Kidney (tissue), 14 donors: ENCODE results near the gene DCAF12L2. TPM values are rescaled to one million over a fixed set of nuclear protein-coding genes. Genes with fewer than 3 reads are reported as not detected.

Experiments
- DNase-seq, 5 donors: peaks; one replicate each; pipeline ENCODE4 v3.0.0-alpha.2; 2013 to 2020
- FAIRE-seq: peaks from 2 replicates; lab custom pipeline; 2012; peaks lifted over from hg19 to GRCh38; lab: Jason Lieb, UNC
- H3K27ac ChIP-seq, 2 donors: one replicate each; pipeline ENCODE4 v1.7.0; 2013; ENCODE audit warnings: low read depth in 2 of 2, low read length in 2 of 2, inconsistent platforms in 1 of 2
- H3K27me3 ChIP-seq: one replicate; pipeline ENCODE4 v1.7.1; 2013; ENCODE audit warnings: low read length, inconsistent platforms; ENCODE audit not compliant: control insufficient read depth, insufficient read depth
- H3K36me3 ChIP-seq, 3 donors: one replicate each; pipeline versions ENCODE4 v1.7.0 to v1.7.1; 2013; ENCODE audit warnings: low read length in 3 of 3, control low read depth in 1 of 3, inconsistent platforms in 1 of 3; ENCODE audit not compliant: insufficient read depth in 3 of 3, control insufficient read depth in 2 of 3
- H3K4me1 ChIP-seq, 3 donors: one replicate each; pipeline versions ENCODE4 v1.7.0 to v1.7.1; 2013; ENCODE audit warnings: low read length in 3 of 3, inconsistent platforms in 1 of 3, low read depth in 1 of 3; ENCODE audit not compliant: control insufficient read depth in 2 of 3, insufficient read depth in 2 of 3
- H3K4me3 ChIP-seq, 3 donors: one replicate each; pipeline versions ENCODE4 v1.7.0 to v1.8.1; 2013; ENCODE audit warnings: low read length in 3 of 3, control low read depth in 1 of 3, inconsistent platforms in 1 of 3
- H3K9ac ChIP-seq, 3 donors: one replicate each; pipeline versions ENCODE4 v1.7.0 to v1.7.1; 2013; ENCODE audit warnings: low read length in 3 of 3, control low read depth in 1 of 3, inconsistent platforms in 1 of 3
- H3K9me3 ChIP-seq, 3 donors: one replicate each; pipeline versions ENCODE4 v1.7.0 to v1.7.1; 2013; ENCODE audit warnings: low read length in 3 of 3, control low read depth in 1 of 3, inconsistent platforms in 1 of 3; ENCODE audit not compliant: control insufficient read depth in 2 of 3, insufficient read depth in 1 of 3
- intact Hi-C: fragments of 100-400 bp; cut with DNase I; formaldehyde crosslinking; loops from one replicate; pipeline ENCODE4 v1.11.1; 2022
- polyA plus RNA-seq: library from polyadenylated mRNA; stranded (reverse); fragments of 350-450 nt; fragmentation: Illumina TruSeq; extraction: RNeasy Lipid Tissue Mini Kit (QIAGEN cat#74804); gene quantifications from one replicate; pipeline ENCODE4 v1.2.3, GENCODE V29; 2014; ENCODE audit warnings: low read depth, low replicate concordance; ENCODE audit not compliant: insufficient read depth
- total RNA-seq: library from RNA; stranded (reverse); fragmentation: NEBNext Ultra II Directional; extraction: Animal tissue kit (Norgen Biotek cat#: 25700); gene quantifications from one replicate; pipeline ENCODE4 v1.2.1, GENCODE V29; 2021
- TF ChIP-seq, protein P1 (sequence below): IDR thresholded peaks from 3 replicates; pipeline ENCODE4 v1.5.1; 2012; ENCODE audit warnings: mild to moderate bottlenecking, moderate library complexity, borderline replicate concordance; ENCODE audit not compliant: insufficient read depth; ENCODE audit errors: extremely low read depth
- donor health status: control.
- donor health status: control.
- donor health status: control.
- donor health status: control.
- donor health status: control.
- donor health status: DM: yes; HTN: yes; CAD: no.
- donor health status: Normal renal cell carcinoma (clear cell type).

Gene DCAF12L2
- total and polyA plus RNA-seq, 2 donors from 2014 or later, result 0.28 to 0.41 TPM

DNA sequence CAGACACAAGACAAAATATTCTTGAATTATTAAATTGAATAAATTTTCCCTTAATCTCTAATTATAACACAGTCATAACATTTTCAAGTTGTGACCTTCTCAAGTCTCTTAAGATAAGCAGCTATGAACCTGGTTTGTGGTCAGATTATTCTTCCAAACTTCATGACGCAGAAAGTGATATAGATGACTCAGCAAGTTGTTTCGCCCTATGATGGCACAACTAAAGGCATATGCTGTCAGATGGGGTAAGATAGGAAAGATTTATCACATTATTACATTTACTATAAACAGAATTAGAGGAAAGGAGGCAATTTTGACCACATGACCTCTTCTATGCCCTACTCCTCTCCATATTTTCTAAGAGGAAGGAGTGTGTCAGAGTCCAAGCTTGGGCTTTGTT, 4.6 kb upstream of the DCAF12L2 start:
- FAIRE-seq, result no peak
- no peak overlapping the region for H3K27ac ChIP-seq
- no peaks in the 10 kb centered on the region for H3K36me3 ChIP-seq
- no peak overlapping the region for H3K4me3 ChIP-seq
- no peaks in the 10 kb centered on the region for H3K9me3 ChIP-seq
- TF ChIP-seq, protein P1, sequence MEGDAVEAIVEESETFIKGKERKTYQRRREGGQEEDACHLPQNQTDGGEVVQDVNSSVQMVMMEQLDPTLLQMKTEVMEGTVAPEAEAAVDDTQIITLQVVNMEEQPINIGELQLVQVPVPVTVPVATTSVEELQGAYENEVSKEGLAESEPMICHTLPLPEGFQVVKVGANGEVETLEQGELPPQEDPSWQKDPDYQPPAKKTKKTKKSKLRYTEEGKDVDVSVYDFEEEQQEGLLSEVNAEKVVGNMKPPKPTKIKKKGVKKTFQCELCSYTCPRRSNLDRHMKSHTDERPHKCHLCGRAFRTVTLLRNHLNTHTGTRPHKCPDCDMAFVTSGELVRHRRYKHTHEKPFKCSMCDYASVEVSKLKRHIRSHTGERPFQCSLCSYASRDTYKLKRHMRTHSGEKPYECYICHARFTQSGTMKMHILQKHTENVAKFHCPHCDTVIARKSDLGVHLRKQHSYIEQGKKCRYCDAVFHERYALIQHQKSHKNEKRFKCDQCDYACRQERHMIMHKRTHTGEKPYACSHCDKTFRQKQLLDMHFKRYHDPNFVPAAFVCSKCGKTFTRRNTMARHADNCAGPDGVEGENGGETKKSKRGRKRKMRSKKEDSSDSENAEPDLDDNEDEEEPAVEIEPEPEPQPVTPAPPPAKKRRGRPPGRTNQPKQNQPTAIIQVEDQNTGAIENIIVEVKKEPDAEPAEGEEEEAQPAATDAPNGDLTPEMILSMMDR, result no peak
- no peak overlapping the region for H3K9ac ChIP-seq
- no peak for DNase-seq
- intact Hi-C loops, result no loop called here
- no peaks in the 10 kb centered on the region for H3K4me1 ChIP-seq
- H3K27me3 ChIP-seq, result no peaks in the 10 kb centered on the region

DNA sequence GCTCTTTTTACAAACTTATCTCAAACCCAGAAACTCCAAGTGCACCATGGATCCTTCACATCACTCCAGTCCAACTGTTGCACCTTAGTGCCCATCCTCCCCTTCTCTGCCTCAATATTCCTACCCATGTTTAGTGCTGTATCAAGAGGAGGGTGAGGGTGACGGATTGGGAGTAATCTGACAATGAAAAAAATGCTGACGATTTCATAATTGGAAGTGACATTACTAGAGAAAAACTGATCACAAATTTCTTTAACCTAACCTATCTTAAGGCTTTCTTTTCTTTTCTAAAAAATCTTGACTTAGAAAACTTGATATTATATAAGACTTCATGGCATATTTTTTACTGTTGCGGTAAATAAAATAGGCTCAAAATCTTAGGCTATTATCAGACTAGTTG, 1.5 kb upstream of the DCAF12L2 start:
- TF ChIP-seq, protein P1, result no peak
- Histone ChIP-seq H3K4me3 (no peak overlapping the region), H3K9ac (no peak overlapping the region), H3K27ac (no peak overlapping the region), H3K4me1 (no peaks in the 10 kb centered on the region), H3K27me3 (no peaks in the 10 kb centered on the region), H3K36me3 (no peaks in the 10 kb centered on the region), H3K9me3 (no peaks in the 10 kb centered on the region)
- DNase-seq (no peak), FAIRE-seq (no peak)
- intact Hi-C loops, result no loop called here

DNA sequence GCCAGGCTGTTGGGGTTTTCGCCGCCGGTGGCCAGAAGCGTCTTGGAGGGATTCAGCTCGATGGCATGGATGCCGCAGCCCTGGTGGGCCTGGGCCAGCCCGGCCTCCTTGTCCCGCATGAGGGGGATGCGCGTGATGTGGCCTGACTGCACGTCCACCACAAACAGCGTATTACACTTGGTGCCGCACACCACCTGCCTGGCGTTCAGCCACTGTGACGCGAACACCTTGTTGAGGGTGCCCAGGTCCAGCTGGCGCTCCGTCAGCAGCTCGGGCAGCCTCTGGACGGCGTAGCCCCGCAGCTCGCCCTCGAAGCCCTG, 728 bp downstream of the DCAF12L2 start:
- TF ChIP-seq, protein P1, result no peak
- Histone ChIP-seq H3K27ac (no peak overlapping the region), H3K27me3 (no peaks in the 10 kb centered on the region), H3K4me1 (no peaks in the 10 kb centered on the region), H3K9me3 (no peaks in the 10 kb centered on the region), H3K9ac (no peak overlapping the region), H3K4me3 (no peak overlapping the region), H3K36me3 (no peaks in the 10 kb centered on the region)
- FAIRE-seq, result no peak
- intact Hi-C loops, result no loop called here
- peak in 2 of 5 donors; percentile 29 to 57 for DNase-seq

DNA sequence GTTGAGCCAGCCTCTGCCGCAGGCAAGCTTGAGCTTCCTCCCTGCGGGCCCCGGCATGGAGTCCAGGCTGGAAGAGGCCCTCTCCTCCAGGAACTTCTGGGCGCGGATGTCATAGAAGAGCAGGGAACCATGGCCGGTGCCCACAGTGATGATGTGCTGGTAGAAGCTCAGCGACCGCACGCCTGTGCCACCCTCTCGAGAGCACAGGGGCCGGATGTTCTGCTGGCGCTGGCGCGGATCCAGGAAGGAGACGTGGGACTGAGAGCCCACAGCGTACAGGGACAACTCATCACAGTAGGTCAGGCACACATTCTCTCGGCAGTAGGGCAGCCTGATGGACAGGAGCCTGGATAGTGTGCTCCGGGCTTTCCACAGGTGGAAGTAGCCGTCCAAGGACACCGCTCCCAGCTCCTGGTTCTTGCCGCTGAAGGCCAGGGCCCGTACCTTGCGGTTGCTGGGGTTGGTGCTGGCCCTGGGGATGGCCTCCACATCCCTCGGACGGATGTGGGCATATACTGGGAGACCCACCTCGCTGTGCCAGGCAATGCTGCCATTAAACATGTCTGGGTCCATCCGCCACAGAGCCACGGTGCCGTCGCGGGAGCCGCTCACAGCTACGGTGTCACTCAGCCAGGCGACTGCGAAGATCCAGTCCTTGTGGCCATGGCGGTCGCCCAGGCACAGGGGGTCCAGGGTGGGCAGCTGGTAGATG, 1.2 kb downstream of the DCAF12L2 start:
- no peaks in the 10 kb centered on the region for H3K27me3 ChIP-seq
- no peak overlapping the region for H3K9ac ChIP-seq
- no peak overlapping the region for H3K4me3 ChIP-seq
- intact Hi-C loops, result no loop called here
- no peaks in the 10 kb centered on the region for H3K36me3 ChIP-seq
- H3K27ac ChIP-seq, result no peak overlapping the region
- DNase-seq (peak in 2 of 5 donors; percentile 24 to 65), FAIRE-seq (no peak)
- TF ChIP-seq, protein P1, result no peak
- H3K9me3 ChIP-seq, result no peaks in the 10 kb centered on the region
- no peaks in the 10 kb centered on the region for H3K4me1 ChIP-seq
